Mucosa of stomach (tissue), 1 donor: ENCODE results near the gene RAB14.

Source experiments
- H3K27me3 ChIP-seq: one replicate; pipeline ENCODE4 v1.7.0; 2013; ENCODE audit warnings: mild to moderate bottlenecking, low read length; ENCODE audit not compliant: control insufficient read depth, insufficient read depth
- H3K36me3 ChIP-seq: one replicate; pipeline ENCODE4 v1.7.0; 2013; ENCODE audit warnings: low read length; ENCODE audit not compliant: control insufficient read depth, insufficient read depth
- H3K4me1 ChIP-seq: one replicate; pipeline ENCODE4 v1.7.0; 2013; ENCODE audit warnings: mild to moderate bottlenecking, low read length; ENCODE audit not compliant: control insufficient read depth, insufficient read depth
- H3K4me3 ChIP-seq: one replicate; pipeline ENCODE4 v1.7.0; 2013; ENCODE audit warnings: low read length
- H3K9ac ChIP-seq: one replicate; pipeline ENCODE4 v1.7.0; 2013; ENCODE audit warnings: mild to moderate bottlenecking, low read length, moderate library complexity
- H3K9me3 ChIP-seq: one replicate; pipeline ENCODE4 v1.7.0; 2013; ENCODE audit warnings: mild to moderate bottlenecking, low read length, moderate library complexity; ENCODE audit not compliant: control insufficient read depth
- donor health status: Pancreatic carcinoma.

RAB14 gene

DNA sequence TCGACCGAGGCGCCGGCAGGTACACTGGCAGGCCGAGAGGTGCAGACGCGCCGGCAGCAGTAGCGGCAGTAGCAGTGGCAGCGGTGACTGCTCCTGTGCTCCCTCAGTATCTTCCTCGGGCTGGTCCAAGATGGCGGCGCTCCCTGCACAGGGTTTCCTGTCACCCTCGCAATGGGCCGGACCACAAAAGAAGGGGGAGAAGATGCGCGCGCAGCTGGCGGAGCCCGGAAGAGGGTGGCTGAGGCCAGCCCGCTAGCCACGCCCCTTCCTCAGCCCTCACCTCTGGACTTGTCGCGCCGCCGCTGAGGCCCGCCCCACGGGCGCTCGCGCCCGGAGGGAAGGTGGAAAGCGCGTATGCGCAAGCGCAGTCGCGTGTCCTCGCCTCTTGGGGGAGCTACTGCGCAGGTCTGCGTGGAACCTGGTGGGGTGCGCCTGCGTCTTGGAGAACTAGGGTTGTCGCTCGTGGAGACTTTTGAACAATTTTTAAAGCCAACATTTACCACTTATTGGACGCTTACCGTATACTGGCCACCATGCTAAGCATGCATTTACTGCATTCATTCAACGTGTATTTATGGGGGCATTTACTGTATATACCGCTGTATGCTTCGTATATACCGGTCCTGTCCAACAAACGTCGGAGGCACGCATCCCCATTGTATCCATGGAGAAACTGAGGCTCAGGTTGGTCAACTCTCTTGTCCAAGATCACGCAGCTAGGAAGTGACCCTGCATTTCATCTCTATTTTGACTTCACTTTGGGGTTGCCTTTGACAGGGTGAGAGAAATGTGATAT lies at the start of gene RAB14:
Gene RAB14 (minus strand): TSS at position 132 of the 796 bp plus-strand sequence. CDS start 8,457 bp downstream, outside the sequence.
- Histone ChIP-seq H3K36me3 (no peaks in the 10 kb centered on the region), H3K4me1 (peaks cover 14% of the 10 kb centered on the region), H3K9me3 (no peaks in the 10 kb centered on the region), H3K9ac (peak within 1 kb of the TSS; percentile 93), H3K27me3 (no peaks in the 10 kb centered on the region), H3K4me3 (peak within 1 kb of the TSS; percentile 80)

DNA sequence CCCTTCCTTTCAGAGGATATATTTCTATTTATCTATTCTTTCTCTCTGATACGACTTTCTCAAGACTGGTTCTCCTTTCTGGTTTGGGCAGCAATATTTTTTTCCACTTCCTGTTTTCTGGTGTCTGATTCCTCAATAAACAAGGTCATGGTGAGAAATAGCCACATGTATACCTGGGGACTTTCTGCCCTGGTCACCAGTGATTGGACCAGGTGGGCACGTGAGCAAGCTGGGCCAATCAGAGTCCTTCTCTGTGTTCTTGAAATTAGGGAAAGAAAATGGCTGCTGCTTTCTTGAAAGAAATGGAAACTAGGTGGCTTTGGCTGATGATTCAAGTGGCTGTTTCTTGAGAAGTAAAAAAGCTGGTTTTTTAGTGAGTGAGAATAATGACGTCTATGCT lies 47.9 kb upstream of the RAB14 start:
- no peaks in the 10 kb centered on the region for H3K9me3 ChIP-seq

DNA sequence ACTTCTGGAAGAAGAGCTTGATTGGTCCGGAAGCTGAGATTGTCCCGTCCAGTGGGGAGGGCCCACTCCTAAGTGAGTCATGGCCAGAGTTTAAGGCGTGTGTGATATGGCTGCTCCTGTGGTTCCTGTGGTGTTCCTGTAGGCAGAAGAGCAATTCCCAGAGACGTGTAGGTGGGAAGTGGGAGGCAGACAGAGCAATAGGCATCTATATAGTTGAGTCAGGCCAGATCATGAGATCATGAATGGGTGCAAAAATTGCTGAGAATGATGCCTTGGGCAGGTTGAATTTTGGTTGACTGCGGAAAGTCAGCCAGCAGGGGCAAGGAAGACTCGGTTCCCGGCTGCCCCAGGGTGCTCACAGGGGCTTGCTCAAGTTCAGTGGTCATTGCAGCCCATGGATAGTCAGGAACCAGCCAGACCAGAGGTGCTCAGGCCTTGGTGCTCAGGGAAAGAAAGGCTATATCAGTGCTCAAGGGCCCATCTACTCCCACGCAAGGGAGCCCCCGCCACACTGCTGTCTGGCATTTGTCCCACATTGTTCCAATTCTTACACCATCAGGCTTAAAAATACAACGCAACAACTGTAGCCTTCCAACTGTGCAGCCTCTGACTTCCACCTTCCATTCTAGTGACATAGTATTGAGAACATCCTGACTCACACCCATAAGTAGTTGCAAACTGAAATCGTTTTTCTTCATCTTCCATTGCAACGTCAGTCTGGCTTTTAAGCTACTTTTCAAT lies 45.3 kb upstream of the RAB14 start:
- Histone ChIP-seq H3K9ac (no peak overlapping the region), H3K27me3 (no peaks in the 10 kb centered on the region), H3K36me3 (no peaks in the 10 kb centered on the region), H3K4me3 (no peak overlapping the region), H3K4me1 (no peaks in the 10 kb centered on the region), H3K9me3 (no peaks in the 10 kb centered on the region)

More for the DNA sequence above, 47.9 kb upstream of the RAB14 start:
- Histone ChIP-seq H3K4me1 (no peaks in the 10 kb centered on the region), H3K36me3 (no peaks in the 10 kb centered on the region), H3K27me3 (no peaks in the 10 kb centered on the region), H3K9ac (no peak overlapping the region), H3K4me3 (no peak overlapping the region)

DNA sequence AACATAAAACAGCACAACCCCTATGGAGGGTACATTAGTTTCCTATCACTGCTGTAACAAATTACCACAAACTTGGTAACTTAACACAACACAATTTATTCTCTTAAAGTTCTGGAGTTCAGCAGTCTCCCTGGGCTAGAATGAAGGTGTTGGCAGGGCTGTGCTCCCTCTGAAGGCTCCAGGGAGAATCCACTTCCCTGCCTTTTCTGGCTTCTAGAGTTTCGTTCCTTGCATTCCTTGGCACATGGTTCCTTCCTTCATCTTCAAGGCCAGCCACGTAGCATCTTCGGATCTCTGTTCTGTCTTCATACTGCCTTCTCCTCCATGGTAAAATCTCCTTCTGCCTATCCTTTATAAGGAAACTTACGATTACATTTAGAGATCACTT lies 41.3 kb upstream of the RAB14 start:
- Histone ChIP-seq H3K9me3 (no peaks in the 10 kb centered on the region), H3K4me1 (no peaks in the 10 kb centered on the region), H3K4me3 (no peak overlapping the region), H3K27me3 (no peaks in the 10 kb centered on the region), H3K9ac (no peak overlapping the region), H3K36me3 (no peaks in the 10 kb centered on the region)

DNA sequence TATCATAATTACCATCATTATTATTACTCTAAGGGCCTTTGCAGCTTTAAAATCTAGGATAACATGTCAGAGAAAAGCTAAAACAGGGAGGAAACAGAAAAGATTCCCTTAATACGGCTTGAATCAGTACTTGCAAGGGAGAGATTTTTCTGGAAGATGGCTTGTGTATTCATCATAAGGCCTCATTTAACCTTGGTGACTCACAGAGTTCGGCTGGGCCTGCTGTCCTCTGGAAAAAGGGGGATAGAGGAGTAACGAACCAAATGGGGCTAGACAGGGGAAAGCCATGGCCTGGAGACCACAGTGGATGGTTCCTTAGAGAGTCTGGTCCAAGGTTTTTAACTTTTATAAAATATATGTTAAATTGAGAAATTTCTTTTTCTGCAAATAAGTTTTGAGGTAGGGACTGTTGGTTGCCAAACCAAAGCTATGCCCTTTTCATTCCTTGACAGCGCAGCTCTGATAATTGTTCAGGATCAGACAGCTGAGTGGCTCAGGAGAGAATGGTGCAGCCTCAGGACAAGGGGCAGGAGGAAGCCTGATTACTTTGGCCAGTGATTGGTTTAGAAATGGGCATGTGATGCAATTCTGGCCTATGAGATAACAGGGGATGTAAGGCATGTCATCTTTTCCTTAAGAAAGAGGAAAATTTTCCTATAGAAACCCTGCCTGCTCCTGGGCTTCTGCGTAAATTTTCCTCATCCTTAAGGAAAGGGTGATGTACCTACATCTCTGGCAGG lies 40.7 kb upstream of the RAB14 start:
- H3K4me1 ChIP-seq, result no peaks in the 10 kb centered on the region

DNA sequence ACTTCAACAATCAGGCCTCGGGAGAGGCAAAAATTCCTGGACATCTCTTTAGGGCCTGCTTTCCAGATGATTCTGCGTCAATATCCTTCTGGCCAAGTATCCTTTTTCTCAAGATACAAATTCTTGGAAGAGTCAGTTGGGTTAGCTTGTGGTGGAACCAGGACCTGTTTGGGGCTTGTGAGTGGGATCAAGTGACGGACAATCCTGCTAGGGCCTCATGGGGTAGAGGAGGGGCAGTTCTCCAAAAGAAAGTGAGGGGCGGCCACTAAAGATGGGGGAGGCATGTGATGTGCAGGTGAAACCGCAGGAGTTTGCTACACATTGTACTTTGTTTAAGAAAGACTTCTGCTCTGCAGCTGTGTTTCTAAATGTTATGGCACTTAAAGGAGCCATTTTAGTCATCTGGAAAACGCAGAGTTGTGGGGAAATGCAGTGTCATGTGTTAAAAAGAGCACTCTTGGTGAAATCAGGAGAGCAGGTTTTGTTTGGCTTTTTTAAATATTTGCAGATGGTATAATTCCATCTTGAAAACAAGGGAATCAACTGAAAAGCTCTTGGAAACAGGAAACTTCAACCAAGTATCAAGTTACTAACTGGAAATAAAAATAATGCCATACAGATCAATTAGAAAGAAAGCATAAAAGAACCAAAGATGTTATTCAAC lies 38.9 kb upstream of the RAB14 start:
- Histone ChIP-seq H3K36me3 (no peaks in the 10 kb centered on the region), H3K9ac (no peak overlapping the region), H3K9me3 (no peaks in the 10 kb centered on the region), H3K27me3 (no peaks in the 10 kb centered on the region), H3K4me1 (no peaks in the 10 kb centered on the region), H3K4me3 (no peak overlapping the region)

More for the DNA sequence above, 40.7 kb upstream of the RAB14 start:
- Histone ChIP-seq H3K27me3 (no peaks in the 10 kb centered on the region), H3K4me3 (no peak overlapping the region), H3K36me3 (no peaks in the 10 kb centered on the region), H3K9me3 (no peaks in the 10 kb centered on the region), H3K9ac (no peak overlapping the region)

DNA sequence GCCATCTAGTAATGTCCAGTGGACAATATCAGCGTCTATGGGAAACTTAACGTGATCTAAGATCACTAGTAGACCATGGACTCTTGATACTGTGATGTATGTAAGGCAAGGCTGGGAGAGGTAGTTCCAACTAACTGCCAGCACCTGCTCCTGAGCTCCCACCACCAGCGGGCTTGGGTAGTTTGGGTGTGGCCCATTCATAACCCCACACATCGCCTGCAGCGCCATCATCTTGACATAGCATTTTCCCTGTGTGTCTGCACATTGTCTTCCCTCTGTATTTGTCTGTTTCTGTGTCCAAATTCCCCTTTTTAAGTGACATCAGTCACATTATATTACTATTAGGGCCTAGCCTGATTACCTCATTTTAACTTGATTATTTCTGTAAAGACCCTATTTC lies 38.2 kb upstream of the RAB14 start:
- no peak overlapping the region for H3K4me3 ChIP-seq

DNA sequence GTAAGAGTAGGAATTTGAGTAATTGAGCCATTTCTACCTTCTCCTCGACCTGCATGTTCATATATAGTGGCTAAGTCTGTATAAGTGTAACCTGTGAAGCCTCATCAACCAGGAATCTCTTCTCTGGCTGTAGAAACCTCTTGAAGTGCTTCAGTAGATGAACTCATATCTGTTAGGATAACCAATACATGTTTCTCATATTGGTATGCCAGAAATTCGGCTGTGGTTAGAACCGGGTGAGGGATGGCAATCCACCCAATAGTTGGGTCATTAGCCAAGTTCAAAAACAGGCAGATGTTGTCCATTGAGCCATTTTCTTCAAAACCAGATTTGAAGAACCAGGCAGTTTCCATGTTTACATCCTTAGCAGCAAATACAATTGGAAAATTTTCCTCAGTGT lies 37.4 kb upstream of the RAB14 start:
- Histone ChIP-seq H3K9me3 (no peaks in the 10 kb centered on the region), H3K27me3 (no peaks in the 10 kb centered on the region), H3K4me3 (no peak overlapping the region), H3K4me1 (no peaks in the 10 kb centered on the region), H3K9ac (no peak overlapping the region), H3K36me3 (no peaks in the 10 kb centered on the region)

More for the DNA sequence above, 38.2 kb upstream of the RAB14 start:
- H3K9me3 ChIP-seq, result no peaks in the 10 kb centered on the region
- H3K9ac ChIP-seq, result no peak overlapping the region
- H3K36me3 ChIP-seq, result no peaks in the 10 kb centered on the region
- H3K27me3 ChIP-seq, result no peaks in the 10 kb centered on the region
- no peaks in the 10 kb centered on the region for H3K4me1 ChIP-seq

DNA sequence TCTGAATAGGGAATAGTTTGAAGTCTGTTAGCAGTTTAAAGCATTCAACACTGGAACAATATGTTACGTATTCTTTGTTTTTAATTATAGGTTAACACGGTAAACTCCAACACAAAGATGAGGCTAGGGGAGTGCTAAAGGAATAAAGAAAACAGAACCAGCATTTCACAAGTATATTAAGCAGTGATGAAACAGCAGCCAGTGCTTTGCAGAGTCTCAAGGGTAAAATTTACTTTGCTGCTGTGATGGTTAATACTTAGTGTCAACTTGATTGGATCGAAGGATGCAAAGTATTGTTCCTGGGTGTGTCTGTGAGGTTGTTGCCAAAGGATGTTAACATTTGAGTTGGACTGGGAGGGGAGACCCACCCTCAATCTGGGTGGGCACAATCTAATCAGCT lies 36.2 kb upstream of the RAB14 start:
- Histone ChIP-seq H3K4me1 (no peaks in the 10 kb centered on the region), H3K36me3 (no peaks in the 10 kb centered on the region), H3K9me3 (no peaks in the 10 kb centered on the region), H3K4me3 (no peak overlapping the region), H3K9ac (no peak overlapping the region), H3K27me3 (no peaks in the 10 kb centered on the region)

DNA sequence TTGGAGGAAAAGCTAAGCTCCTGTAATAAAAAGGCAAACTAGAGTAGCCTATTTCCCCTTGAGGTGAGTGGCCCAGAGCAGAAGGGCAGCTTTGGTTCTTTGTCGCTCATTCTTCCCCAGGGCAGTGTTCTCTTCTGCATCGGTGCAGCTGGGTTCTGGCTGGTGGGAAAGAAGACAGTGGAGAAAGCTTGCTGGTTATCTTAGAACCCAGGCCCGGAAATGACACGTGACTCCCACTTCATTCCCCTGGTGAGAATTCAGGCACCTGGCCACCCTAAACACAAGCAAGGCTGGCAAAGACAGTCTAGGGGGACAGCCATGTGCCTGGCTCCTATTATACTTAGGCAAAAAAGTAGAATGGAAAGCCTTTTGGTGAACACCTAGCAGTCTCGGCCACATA lies 33.8 kb upstream of the RAB14 start:
- Histone ChIP-seq H3K9me3 (no peaks in the 10 kb centered on the region), H3K27me3 (no peaks in the 10 kb centered on the region), H3K9ac (no peak overlapping the region), H3K4me3 (no peak overlapping the region), H3K4me1 (no peaks in the 10 kb centered on the region), H3K36me3 (no peaks in the 10 kb centered on the region)

DNA sequence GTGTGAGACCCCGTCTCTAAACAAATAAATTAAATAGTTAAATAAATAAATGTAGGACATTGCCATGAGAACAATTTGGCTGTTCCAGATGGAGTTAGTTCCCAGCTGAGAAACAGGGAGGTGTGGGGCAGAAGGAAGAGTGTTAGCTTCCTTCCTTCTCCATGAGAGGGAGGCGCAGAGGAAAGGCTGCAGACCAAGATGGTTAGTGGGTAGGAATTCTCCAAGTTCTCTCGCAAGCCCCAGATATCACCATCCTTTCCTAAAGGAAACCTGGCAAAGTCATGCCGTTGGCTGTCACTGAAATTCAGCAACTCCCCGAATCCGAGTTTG lies 33.1 kb upstream of the RAB14 start:
- H3K27me3 ChIP-seq, result no peaks in the 10 kb centered on the region

More for the DNA sequence above, 33.1 kb upstream of the RAB14 start:
- Histone ChIP-seq H3K9me3 (no peaks in the 10 kb centered on the region), H3K9ac (no peak overlapping the region), H3K4me3 (no peak overlapping the region), H3K36me3 (no peaks in the 10 kb centered on the region), H3K4me1 (no peaks in the 10 kb centered on the region)
